IPS DF 4.7 (cell line): Measurements from ENCODE around the gene TSG101.

Experiments
- DNase-seq: peaks from one replicate; pipeline ENCODE4 v3.0.0-alpha.2; 2013; ENCODE audit warnings: low spot score; ENCODE audit errors: extremely low read depth

TSG101 gene

GRCh38 chr11:18493310-18493709 is 33.4 kb downstream of the TSG101 start:
- DNase-seq, result no peak

- no peak for DNase-seq
Observed at GRCh38 chr11:18492888-18493287, 33.9 kb downstream of the TSG101 start.

GRCh38 chr11:18491924-18492323 is 34.8 kb downstream of the TSG101 start:
- no peak for DNase-seq

GRCh38 chr11:18490736-18491485 is 35.8 kb downstream of the TSG101 start:
- DNase-seq, result no peak

- DNase-seq, result no peak
Observed at GRCh38 chr11:18490319-18490718, 36.4 kb downstream of the TSG101 start.

- DNase-seq, result no peak
Observed at GRCh38 chr11:18485913-18486528, 40.7 kb downstream of the TSG101 start.

GRCh38 chr11:18479063-18479462 is 47.7 kb downstream of the TSG101 start:
- DNase-seq, result no peak

GRCh38 chr11:18472587-18472986 is 54.2 kb downstream of the TSG101 start:
- DNase-seq, result no peak

GRCh38 chr11:18471995-18472394 is 54.7 kb downstream of the TSG101 start:
- no peak for DNase-seq

- DNase-seq, result no peak
Observed at GRCh38 chr11:18468961-18469360, 57.8 kb downstream of the TSG101 start.

- DNase-seq, result no peak
Observed at GRCh38 chr11:18468059-18468458, 58.7 kb downstream of the TSG101 start.

- no peak for DNase-seq
Observed at GRCh38 chr11:18466402-18466801, 60.3 kb downstream of the TSG101 start.

- DNase-seq, result no peak
Observed at GRCh38 chr11:18463439-18463838, 63.3 kb downstream of the TSG101 start.

- no peak for DNase-seq
Observed at GRCh38 chr11:18461909-18462308, 64.8 kb downstream of the TSG101 start.

GRCh38 chr11:18459634-18460033 is 67.1 kb downstream of the TSG101 start:
- DNase-seq, result no peak

GRCh38 chr11:18457450-18457849 is 69.3 kb downstream of the TSG101 start:
- no peak for DNase-seq

GRCh38 chr11:18455686-18456372 is 70.9 kb downstream of the TSG101 start, which contains the start of gene LDHAL6A:
Gene LDHAL6A, plus strand, starts transcription at chr11:18455856. Its CDS starts 825 bp downstream, at chr11:18456681.
- no peak for DNase-seq

- no peak for DNase-seq
Observed at GRCh38 chr11:18452927-18453326, 73.8 kb downstream of the TSG101 start.

- no peak for DNase-seq
Observed at GRCh38 chr11:18449251-18449650, 77.5 kb downstream of the TSG101 start.

- no peak for DNase-seq
Observed at GRCh38 chr11:18438691-18439090, 88.1 kb downstream of the TSG101 start.
